ENCODE results near the gene ARL8A.

The ARL8A gene

DNA sequence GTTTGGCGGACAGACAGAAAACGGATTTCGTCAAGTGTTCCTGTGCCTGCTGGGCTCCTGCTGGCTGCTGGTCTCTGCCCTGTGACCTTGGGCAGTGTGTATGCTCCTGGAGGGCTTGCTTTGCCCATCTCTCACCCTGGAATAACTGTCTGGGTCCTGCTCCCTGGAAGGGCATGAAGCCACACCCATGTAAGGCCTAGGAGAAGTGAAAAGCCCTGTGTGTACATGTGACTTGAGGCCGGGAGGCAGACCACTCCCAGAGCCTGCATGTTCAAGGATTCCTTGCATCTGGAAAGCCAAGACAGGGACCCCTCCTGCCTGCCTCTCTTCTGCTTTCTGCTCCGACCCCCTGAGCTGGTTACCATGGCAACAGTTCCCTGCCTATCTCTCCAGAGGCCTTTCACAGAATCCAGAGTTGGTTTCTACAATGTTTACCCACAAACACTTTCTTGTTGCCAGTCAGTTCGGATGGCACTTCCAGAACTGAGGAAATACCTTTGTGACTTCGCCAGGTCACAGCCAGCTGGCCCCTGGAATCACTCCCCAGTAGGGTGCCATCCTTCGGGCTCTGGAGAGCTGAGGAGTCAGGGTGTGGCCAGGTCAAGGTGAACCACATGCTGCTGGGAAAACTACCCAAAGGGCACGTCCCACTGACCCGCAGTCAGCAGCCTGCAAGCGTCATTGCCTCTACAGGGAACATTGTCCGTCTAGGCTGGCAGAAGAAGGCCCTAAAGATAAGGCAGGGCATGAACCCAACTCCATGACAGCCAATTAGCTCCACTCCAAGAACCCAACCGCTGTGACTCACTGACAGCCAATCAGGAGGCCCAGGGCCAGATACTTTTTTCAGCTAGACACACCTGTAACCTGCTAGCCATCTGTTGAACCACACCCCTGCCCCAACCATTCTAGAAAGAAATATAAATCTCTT, 36.5 kb downstream of the ARL8A start:
- no peak for DNase-seq

DNA sequence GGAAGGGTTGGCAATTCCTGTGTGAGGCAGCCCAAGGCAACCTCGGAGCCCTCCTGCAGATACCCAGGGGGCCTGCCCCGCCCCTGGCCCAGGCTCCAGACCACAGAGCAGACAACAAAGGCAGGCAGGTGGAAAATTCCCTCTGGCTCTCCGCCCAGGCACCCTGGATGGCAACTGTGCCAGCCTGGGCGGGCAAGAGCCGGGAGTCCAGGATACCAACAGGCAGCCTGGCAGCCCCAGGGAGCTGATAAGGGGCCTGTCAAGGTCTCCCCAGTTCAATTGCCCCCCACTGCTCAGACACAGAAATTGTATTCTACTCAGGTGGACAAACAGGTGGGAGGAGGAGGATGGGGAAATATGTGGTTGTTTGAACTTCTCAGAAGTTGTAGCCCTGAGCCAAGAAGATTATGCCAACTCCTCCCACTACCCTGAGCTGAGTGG, 37.2 kb downstream of the ARL8A start:
- DNase-seq: no peak

DNA sequence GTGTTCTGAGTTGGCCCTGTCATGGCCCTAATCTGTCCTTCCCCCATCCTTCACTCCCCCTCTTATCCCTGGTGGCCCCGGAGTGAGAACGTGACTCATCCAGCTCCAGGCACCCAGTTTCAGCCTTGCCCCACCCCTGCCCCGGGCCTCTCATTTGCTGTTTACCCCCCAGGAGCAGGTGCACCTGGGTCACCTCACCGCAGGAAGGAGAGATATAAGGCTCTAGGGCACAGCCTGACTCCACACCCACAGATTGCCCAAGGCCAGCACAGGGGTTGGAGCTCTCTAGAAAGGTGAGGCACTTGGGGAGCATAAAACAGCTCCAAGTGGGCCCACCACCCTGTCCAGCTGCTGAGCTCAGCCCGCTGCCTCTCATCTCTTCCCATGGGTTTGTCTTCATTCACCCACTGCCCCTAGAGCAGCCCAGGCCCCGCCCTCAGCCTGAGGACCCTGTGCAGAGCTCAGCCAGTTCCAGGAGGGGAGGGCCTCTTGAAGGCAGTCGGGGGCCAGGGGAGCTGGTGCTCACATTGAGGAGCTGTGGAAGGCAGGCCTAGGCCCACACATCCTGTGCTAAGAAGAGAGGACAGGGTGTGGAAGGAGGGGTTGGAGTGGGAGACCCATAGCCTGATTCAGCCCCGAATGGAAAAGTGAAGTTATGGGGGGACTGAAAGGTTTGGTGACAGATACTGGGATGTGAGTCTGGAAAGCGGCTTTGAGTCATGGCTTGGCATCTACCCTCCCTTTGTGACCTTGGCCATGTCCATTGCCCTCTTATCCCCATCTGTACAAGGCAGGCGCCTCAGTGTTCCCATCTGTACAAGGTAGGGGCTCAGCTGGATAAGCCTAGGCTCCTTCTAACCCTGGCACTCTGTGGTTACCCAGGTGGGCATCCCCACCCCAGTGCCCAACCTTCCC, 37.9 kb downstream of the ARL8A start:
- DNase-seq: no peak

DNA sequence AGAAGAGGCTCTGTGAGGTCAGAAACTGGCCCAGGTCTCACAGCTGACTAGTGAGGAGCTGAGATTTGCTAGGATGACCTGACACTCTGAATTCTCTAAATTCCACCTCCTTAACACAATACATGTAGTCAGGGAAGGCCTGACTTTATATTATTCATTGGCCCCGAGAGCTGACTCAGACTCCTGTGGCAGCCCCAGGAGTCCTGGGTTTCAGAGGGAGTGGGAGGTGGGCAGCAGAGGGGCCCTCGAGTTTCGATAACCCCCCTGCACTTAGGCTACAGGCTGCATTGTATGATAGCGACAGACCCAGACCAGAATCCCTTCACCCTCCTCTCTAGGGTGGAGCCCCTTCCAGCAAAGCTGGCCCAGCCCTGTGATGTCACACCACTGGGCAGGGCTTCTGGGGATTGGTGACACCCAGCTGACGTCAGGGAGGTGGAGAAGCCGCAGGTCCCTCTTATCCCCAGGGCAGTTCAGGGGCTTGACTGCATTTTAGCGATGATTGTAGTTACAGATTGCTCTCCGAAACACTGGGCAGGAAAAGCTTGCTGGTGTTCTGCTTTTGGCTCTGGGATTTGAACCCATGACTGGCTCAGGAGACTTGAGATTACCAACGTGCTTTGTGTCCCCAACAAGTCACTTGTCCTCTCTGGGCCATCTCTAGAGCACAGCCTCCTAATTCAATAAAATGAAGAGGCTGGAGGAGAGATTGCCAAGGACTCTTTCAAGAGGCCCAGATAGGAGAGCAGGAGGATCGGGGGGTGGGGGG, 38.8 kb downstream of the ARL8A start:
- DNase-seq: no peak

DNA sequence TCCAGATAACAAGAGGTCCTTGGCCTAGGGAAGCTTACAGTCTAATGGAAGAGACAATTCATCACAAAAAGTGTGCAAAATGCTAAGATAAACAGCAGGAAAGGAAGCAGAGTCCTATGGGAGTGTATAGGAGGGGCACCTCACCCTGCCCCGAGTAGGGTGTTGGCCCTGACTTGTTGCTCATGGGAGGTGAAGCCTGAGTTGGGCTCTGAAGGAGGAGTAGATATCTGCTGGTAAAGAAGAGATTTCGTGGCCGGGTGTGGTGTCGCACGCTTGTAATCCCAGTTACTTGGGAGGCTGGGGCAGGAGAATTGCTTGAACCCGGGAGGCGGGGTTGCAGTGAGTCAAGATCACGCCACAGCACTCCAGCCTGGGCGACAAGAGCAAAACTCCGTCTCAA, 40.5 kb downstream of the ARL8A start:
- no peak for DNase-seq

DNA sequence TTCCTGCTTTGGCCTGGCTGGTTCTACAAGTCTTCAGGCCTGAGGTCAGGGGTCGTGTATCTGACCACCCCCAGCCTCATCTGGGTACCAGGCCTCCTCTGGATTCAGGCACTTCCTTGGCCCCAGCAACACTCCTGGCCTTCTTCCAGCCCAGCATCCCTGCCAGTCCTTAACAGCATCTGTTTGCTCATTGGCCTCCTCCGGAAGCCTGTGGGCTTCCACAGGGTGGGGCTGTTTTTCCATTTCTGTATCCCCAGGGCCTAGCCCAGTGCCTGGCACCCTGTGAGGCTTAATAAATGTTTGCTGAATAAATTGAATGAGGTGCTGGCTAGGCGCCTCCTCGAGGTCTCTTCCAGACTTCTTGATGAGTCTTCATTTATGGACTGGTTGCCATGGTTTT, 43.4 kb downstream of the ARL8A start:
- no peak for DNase-seq

DNA sequence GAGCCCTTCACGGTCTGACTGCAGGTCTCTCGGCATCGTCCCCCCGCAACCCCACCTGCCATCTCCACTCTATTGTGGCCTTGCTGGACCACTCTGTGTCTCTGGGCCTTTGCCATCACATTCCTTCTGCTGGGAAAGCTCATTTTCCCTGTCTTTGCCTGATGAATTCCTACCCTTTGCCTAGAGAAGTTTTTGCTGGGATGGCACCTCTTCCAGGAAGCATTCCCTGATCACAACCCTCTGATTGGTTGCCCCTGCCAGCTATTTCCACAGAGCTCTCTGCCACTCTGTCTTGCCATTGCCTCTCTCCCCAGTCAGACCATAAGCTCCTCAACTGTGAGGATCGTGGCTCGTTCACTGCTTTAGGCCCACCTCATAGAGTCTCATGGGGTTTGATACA, 50.7 kb downstream of the ARL8A start:
- DNase-seq: no peak

DNA sequence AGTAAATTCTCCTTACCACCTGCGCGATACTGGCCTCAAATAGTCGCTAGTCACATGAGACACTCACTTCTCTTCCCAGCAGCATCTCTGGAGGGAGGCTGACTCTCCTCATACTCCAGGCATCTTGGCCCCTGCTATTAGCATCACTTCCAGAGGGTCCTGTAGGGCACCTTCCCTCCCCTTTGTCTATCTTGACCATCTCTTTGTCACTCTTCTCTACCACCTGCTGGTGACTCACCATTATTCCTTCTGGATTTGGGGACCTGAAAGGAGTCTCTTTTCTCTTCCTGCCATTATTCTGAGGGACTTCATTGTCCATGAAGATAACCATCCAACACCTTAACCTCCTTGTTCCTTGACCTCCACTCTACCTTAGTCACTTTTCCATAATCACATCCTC, 53.5 kb downstream of the ARL8A start:
- no peak for DNase-seq

DNA sequence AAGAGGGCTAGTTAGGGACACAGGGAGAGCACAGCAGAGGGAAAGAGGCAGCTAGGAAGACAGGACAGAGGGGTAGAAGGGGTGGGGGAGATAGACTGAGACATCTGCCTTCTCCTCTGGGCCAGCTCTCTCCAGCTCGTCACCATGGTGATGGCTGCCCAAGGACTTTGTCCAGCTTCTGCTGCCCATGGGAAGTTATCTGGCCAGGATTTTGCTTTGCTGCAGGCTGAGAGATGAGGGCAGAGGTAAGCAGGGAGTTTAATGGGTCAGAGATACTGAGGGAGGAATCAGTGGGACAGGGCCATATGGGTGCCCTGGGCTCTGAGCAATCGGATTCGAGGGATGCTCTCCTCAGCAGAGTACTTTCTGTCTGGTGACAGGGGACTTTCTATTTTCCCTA, 56.3 kb downstream of the ARL8A start:
- no peak for DNase-seq

DNA sequence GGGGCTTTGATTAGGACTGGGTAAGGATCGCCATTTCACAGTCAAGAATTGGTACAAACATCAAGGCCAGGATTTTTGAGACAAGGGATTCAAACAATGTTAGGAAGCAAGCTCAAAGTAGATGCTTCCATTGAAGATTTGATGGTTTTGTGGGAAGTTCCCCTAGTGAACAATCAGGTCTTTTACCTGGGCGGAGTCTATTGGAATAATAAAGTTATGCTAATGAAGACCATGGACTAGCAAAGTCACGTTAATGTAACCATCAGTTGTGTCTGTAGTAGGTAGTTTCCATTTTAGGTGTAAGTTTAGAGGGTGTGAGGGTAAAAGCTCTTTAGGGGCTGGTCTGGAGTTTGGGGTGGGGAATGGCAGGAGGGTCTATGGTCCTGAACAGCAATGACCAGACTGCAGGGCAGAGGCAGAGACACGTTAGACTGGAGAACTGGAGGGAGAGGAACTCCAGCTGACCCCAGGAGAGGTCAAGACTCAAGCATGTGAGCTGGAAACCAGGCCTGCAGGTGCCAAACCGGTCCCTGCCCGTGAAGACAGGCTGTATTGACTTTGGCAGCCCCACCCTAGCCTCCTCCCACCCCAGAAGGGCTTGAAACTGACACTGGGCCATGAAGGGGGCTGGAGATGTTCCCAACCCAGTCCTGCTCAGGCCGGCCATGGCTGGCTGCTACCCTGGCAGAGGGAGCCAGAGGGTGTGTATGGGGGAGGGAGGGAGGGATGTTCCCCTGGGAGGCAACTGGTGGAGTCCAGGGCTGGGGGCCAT, 57.8 kb downstream of the ARL8A start:
- DNase-seq: no peak

DNA sequence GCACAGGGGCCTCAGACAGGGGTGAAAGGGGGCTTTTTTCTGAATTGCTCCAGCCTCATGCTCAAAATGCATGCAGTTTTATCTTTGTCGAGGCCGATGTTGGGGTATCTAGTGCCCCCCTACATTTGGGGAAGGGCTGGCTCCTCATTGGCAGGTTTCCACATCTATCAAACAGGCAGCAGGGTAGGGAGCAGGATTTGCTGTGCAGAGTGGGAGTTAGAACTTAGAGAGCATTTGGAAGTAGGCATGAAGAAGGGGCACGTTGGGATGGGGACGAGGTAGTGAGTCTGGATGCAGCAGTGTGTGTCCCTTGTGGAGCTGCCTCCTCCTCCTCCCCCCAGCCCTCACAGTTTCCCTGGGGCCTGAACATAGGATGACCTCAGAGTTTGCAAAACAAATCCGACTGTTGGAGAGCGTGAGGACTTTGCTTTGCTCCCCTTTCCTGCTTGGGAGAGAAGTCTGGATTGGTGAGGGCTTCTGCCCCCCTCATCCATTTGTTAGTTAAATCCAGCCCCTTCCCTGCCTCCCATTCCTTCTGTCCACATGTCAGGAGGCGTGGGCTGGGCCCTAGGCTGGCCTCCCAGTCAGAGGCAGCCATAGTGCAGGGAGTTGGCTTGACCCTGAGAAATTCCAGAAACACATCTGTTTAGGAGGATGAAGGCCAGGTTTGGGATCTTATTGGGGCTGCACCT, 58.7 kb downstream of the ARL8A start:
- DNase-seq: no peak

DNA sequence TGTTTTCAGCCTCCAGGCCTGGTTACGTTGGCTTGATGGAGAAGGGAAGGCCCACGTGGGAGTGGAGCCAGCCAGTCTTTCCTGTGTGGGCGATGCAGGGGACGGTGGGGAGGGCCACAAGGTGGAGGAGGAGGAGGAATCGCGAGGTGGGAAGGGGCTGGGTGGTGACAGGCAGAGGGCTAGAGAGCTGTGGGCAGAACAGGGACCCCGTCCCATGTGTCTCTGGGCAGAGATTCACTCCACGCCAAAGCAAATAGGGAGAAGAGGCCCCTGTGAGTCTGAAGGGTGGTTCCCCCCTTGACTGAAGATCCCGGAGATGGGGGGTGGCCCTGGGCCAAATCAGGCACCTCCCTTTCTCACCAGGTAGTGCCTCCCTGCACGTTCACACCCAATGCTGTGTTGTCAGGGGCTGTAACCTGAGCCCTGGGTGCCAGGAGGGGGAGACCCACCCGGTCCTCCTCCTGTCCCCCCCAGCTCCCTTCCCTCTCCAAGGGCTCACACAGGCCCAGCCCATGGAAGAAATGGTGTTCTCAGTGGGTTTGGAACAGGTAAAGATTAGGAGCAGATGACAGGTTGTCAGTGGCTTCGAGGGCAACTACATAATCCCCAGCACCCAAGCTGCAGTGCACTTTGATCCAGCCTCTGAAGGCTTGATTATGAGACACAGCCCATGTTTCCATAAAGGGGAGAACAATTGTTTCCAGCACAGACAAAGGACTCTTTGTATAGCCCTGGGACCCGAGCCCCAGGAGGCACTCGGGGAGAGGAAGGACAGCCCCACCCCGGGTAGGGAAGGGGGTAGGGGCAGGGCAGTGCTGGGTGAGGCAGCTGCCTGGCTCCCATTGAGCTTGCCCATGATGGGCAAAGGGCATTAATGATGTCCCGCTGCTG, 59.5 kb downstream of the ARL8A start:
- no peak for DNase-seq
